Measurements from ENCODE around the gene SLC6A3.

Gene SLC6A3

DNA sequence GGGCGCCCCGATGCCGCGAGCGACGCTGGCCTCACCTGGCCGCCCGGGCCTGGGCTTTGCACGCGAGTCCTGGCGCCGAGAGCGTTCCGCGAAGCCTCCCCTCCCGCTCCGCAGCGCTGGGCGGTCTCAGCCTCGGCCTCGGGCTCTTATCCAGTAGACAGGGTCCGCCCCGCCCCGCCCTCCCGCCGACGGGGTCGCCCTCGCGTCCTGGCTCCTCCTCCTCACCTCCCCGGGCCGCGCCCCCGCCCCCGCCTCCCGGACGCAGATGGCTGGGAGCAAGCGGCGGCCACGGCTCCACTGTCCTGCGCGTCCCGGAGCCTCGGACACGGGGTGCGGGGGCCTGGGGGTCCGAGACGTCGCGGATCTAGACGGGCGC is at the start of gene SLC6A3:
SLC6A3 (minus strand) TSS at position 128 of the 376 bp plus-strand sequence. CDS start 2,243 bp downstream, outside the sequence.
- peak; percentile 30 for DNase-seq (ENCODE audit: low spot score)

GRCh38 chr5:1493941-1494340 is 48.7 kb upstream of the SLC6A3 start:
- DNase-seq (ENCODE audit: low spot score): no peak

- DNase-seq (ENCODE audit: low spot score): no peak
These were observed 48.2 kb upstream of the SLC6A3 start for GRCh38 chr5:1493413-1493812.

GRCh38 chr5:1492757-1493156 is 47.5 kb upstream of the SLC6A3 start:
- DNase-seq (ENCODE audit: low spot score): no peak

GRCh38 chr5:1490376-1490775 is 45.1 kb upstream of the SLC6A3 start:
- no peak for DNase-seq (ENCODE audit: low spot score)

DNA sequence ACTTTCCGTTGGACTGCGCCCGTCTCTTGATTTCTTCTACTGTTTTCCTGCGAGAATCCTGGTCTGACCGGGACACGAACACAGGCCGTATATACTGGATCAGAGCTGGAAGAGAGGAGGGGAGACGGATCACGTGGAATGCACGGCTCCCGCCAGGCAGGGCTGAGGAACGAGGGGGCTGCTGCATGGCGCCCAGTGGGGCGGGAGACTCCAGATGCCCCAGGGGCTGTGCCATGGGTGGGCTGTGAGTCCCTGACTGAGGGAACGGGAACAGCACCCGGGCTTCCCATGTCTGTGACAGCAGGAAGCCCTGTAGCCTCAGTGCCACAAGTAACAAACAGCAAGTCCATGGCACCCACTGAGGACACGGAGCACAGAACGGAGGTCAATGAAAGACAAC is 44.5 kb upstream of the SLC6A3 start:
- DNase-seq (ENCODE audit: low spot score): no peak

DNA sequence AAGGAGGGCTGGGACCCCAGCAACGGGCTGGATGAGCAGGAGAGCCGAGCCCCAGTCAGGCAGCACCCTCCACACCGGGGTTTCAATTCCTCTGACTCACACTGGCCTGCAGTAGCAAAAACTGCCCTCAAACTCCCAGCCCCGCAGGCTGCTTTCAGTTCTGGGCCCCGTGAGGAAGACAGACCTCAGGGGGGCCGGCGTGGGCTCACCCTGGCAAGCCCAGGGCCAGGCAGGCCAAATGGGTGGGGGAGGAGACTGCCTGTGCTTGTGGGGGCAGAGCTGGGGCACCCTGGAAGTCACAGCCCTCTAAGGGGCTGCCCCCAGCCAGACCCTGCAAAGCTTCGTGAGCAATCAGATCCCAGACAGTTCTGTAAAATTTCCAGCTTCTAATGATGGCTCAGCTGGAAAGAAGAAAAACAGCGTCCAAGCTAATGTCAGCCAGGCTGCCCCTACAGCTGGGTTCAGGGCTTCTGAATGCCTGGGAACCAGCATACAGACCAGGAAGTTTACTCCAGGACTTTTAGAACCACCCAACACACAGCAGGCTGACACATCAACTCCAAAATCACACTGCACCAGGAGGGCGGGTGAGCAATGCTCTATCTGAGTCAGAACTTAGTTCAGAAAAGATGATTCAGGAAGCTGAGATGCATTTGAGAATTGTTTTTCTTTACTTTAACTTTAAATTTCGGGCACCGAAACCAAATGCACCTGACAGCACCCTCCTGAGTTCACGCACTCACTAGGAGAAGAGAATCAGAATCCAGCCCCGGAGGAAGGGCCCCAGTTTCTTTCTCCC is 43.8 kb upstream of the SLC6A3 start:
- peak; percentile 60 for DNase-seq (ENCODE audit: low spot score)

GRCh38 chr5:1487079-1487764 is 42.0 kb upstream of the SLC6A3 start:
- DNase-seq (ENCODE audit: low spot score): no peak

DNA sequence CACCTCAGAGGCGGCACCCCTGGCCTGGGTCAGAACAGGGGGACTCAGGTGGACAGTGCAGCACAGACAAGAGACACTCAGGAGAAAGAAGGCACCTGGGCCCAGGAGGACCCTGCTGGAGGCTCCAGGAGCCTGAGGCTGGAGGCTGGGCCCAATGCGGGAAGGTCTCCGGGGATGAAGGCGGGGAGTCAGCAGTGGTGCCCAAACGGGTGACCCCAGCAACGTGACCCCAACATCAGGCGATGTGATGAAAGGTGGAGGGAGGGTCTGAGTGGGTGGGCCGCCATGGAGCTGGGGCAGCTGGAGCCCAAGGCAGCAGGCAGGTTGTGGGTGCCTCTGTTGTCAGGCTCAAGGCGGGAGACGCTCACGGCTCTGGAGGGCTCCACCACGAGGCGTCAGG is 41.0 kb upstream of the SLC6A3 start:
- no peak for DNase-seq (ENCODE audit: low spot score)

- DNase-seq (ENCODE audit: low spot score): no peak
These were observed 40.4 kb upstream of the SLC6A3 start for GRCh38 chr5:1485579-1486118.

DNA sequence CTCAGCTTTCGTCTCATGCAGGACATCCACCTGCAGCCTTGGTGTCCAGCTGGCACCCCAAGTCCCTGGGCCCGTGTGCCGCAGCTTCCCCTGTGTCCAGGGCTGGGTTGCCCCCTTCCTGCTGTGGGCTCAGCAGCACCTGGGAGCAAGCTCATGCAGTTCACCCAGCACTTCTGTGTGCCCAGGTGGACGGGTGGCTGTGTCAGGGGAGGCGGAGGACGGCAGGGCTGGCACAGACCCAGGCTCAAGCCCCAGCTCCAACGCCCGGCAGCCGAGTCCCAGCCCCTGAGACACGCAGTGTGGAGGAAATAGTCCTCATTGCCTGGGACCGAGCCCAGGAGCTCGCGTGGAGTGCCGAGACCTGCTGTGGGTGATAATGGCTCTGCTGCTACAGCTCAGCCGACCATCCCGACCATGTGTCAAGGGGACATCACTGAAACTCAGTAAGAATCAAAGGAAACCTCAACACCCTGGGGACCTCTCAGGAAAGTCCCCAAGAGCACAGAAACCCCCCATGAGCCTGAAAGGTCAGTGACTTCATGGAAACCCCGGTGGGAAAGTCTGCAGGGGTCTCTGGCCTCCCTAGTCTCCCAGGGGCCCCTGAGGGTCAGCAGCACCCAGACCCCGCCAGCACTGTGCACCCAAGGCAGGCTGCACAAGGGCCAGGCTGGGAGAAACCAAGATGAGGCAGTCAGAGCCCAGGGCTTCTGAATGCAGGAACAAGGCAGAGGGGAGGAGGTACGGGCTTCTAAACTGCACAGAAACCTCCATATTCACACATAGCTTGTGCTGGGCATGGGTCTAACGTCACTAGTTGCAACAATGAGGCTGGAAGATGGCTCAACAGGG is 39.7 kb upstream of the SLC6A3 start:
- DNase-seq (ENCODE audit: low spot score): peak; percentile 83

- DNase-seq (ENCODE audit: low spot score): no peak
These were observed 38.9 kb upstream of the SLC6A3 start for GRCh38 chr5:1483856-1484729.

GRCh38 chr5:1483064-1483463 is 37.8 kb upstream of the SLC6A3 start:
- no peak for DNase-seq (ENCODE audit: low spot score)

DNA sequence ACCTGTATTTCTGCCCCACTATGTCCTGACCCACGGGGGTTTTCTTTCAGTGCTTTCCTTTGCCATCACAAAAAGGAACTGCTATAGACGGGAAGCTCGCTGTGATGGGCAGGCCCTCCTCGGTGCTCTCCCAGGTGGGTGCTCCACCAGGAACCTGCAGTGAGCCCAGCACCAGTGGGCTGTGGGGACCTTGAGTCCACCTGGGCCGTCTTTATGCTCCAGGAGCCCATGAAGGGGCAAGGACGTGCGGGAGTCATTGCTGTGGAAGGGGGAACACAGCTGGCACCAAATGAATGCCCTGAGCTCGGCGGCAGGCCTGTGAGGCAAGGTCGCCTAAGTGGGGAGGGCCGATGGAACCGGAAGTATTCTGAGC is 36.7 kb upstream of the SLC6A3 start:
- no peak for DNase-seq (ENCODE audit: low spot score)

GRCh38 chr5:1481266-1481958 is 36.2 kb upstream of the SLC6A3 start:
- no peak for DNase-seq (ENCODE audit: low spot score)

DNA sequence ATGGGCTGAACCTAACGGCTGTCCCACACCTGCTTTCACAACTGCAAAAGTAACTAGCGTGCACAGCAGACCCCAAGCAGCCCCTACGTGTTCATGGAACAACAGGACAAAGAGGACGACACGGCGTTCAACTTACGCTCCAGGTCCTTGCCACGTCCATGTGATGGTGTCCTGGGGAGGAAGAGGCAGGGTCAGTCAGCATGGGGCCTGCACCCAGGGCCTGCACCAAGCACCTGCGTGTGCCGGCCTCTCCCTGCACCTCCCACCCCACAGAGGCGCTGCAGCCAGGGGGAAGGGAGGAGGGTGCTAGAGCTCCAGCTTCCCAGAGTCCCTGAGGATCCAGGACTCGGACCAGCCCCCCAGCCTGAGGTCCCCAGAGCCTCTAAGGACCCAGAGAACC is 35.6 kb upstream of the SLC6A3 start:
- DNase-seq (ENCODE audit: low spot score): no peak

- no peak for DNase-seq (ENCODE audit: low spot score)
These were observed 35.0 kb upstream of the SLC6A3 start for GRCh38 chr5:1480217-1480616.

GRCh38 chr5:1479581-1480188 is 34.4 kb upstream of the SLC6A3 start:
- peak; percentile 88 for DNase-seq (ENCODE audit: low spot score)

DNA sequence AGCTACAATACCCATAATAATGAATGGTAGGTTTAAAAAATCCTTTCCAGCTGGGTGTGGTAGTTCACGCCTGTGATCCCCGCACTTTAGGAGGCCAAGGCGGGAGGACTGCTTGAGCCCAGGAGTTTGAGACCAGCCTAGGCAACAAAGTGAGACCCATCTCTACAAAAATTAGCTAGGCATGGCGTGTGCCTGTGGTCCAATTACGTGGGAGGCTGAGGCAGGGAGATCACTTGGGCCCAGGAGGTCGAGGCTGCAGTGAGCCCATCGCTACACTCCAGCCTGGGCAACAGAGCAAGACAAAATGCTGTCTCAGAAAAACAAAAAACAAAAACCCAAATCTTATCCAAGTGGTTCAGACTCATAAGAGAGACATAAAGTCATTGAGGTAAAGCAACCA is 33.8 kb upstream of the SLC6A3 start:
- no peak for DNase-seq (ENCODE audit: low spot score)

DNA sequence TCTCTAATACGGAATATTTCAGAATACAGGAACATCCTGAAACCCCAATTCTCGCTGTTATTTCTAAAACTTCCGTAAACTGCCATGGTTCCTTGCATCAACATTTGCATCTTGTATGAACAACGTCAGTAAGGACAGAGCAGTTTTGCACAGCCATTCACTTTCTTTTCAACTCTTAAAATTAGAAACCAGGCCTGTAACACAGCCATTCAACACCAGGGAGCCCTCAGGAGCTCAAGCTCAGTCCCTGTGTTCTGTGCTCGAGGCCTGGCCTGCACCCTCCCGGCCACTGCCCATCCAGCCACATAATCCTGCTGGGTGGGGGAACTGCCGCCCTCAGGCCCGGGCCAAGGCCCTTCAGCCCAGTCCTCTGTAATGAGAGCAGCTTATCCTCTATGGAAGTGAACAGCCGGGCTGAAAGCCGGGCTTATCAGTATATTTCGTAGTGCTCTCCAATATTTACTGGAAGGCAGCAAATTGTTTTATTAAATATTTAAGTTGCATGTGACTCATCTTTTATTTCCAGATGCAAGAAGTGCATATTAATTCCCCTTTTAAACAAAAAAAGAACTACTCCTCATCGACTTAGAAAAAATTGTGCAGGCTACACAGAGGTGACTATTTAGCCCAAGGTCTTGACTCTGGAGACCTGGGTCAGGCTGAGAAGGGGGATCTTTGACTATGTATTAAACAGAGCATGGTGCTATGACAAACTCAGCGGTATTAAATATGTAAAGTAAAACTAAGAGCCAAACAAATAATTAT is 33.2 kb upstream of the SLC6A3 start:
- DNase-seq (ENCODE audit: low spot score): no peak

Data from germinal center (tissue), 1 donor.